K562 (cell line): ENCODE measurements around the gene NF1. TPM values are rescaled to one million over a fixed set of nuclear protein-coding genes. Genes with fewer than 3 reads are reported as not detected.

Source experiments
- ATAC-seq: fragments of 200-7000 bp; cut with Tn5 transposase; 3 replicates; pipeline ENCODE4 v1.9.1; 2020; ENCODE audit warnings: moderate library complexity
- BruUV-seq: library from RNA; stranded (reverse); fragments of 400-500 nt; replicated peaks from 2 replicates; lab custom pipeline; 2021; lab: Mats Ljungman, UMichigan
- CTCF ChIA-PET: fragments of 300-600 bp; formaldehyde crosslinking; extraction: SDS; loops from one replicate; lab custom pipeline; 2021; ENCODE audit warnings: low intra/inter-chr PET ratio; lab: Yijun Ruan, JAX
- POLR2A ChIA-PET: fragments of 300-600, 350-650 bp; sonication (Branson Sonifier 250); formaldehyde crosslinking; extraction: SDS; loops from one replicate; lab custom pipeline; 2021; ENCODE audit warnings: antibody characterized with exemption, inconsistent platforms; lab: Yijun Ruan, JAX
- DNase-seq, 4 experiments: peaks; one replicate each; pipeline versions ENCODE4 v3.0.0 to v3.0.0-alpha.2; 2011 to 2018; ENCODE audit warnings: low spot score in 3 of 4, mixed read lengths in 3 of 4; ENCODE audit errors: extremely low read depth in 1 of 4
- FAIRE-seq: peaks from 2 replicates; lab custom pipeline; 2011; peaks lifted over from hg19 to GRCh38; lab: Jason Lieb, UNC
- H2AFZ ChIP-seq: 2 replicates; pipeline ENCODE4 v1.6.0; 2011; ENCODE audit warnings: low read depth, low read length, control low read depth, inconsistent platforms
- H3K27ac ChIP-seq: fragments of 200-600 bp; 3 replicates; pipeline ENCODE4 v1.8.0; 2011; ENCODE audit warnings: low read depth, mild to moderate bottlenecking, control low read depth, inconsistent platforms, low read length, moderate library complexity, mixed read lengths; ENCODE audit errors: extremely low read depth
- H3K27me3 ChIP-seq, 2 experiments: fragments of 300-600 bp in 1 of 2; 2 replicates in 1 of 2; 3 replicates in 1 of 2; pipeline versions ENCODE4 v1.6.0 to v1.8.0; 2011; ENCODE audit warnings: inconsistent platforms in 2 of 2, low read length in 2 of 2, mild to moderate bottlenecking in 1 of 2, mixed read lengths in 1 of 2, moderate library complexity in 1 of 2; ENCODE audit not compliant: control insufficient read depth in 2 of 2, insufficient read depth in 2 of 2
- H3K36me3 ChIP-seq: fragments of 300-600 bp; 3 replicates; pipeline ENCODE4 v1.8.0; 2011; ENCODE audit warnings: mild to moderate bottlenecking, low read length, inconsistent platforms; ENCODE audit not compliant: control insufficient read depth, insufficient read depth
- H3K4me1 ChIP-seq, 2 experiments: fragments of 200-600 bp in 1 of 2; replicated peaks in 1 of 2; 2 replicates in 1 of 2; 3 replicates in 1 of 2; pipeline versions ENCODE4 v1.5.1 to v1.8.0; 2011; ENCODE audit warnings: inconsistent platforms in 2 of 2, low read length in 2 of 2, mild to moderate bottlenecking in 1 of 2, mixed read lengths in 1 of 2, moderate library complexity in 1 of 2; ENCODE audit not compliant: control insufficient read depth in 2 of 2, insufficient read depth in 2 of 2
- H3K4me2 ChIP-seq: 2 replicates; pipeline ENCODE4 v1.6.1; 2011; ENCODE audit warnings: low read length, control low read depth, inconsistent platforms, mixed read lengths; ENCODE audit not compliant: insufficient read depth
- H3K4me3 ChIP-seq: fragments of 200-600 bp; sonication (generic), shearing (Covaris generic); 2 replicates; pipeline ENCODE4 v1.5.1; 2016; ENCODE audit warnings: control low read depth, inconsistent platforms
- H3K79me2 ChIP-seq: fragments of 200-600 bp; 3 replicates; pipeline ENCODE4 v1.8.0; 2011; ENCODE audit warnings: low read length, inconsistent platforms; ENCODE audit not compliant: control insufficient read depth, insufficient read depth
- H3K9ac ChIP-seq, 2 experiments: 2 replicates each; pipeline versions ENCODE4 v1.6.0 to v1.6.1; 2011; ENCODE audit warnings: low read depth in 2 of 2, low read length in 2 of 2, control low read depth in 1 of 2, inconsistent platforms in 1 of 2, mild to moderate bottlenecking in 1 of 2, mixed read lengths in 1 of 2; ENCODE audit not compliant: insufficient read depth in 1 of 2
- H3K9me1 ChIP-seq: one replicate; pipeline ENCODE4 v1.6.0; 2011; ENCODE audit warnings: inconsistent platforms, mild to moderate bottlenecking, low read length, moderate library complexity; ENCODE audit not compliant: control insufficient read depth, insufficient read depth
- H3K9me3 ChIP-seq: replicated peaks from 2 replicates; pipeline ENCODE4 v1.5.1; 2011; ENCODE audit warnings: low read depth, low read length, inconsistent platforms; ENCODE audit not compliant: control insufficient read depth, insufficient read depth
- H4K20me1 ChIP-seq: replicated peaks from 2 replicates; pipeline ENCODE4 v1.6.1; 2011; ENCODE audit warnings: low read length, inconsistent platforms, mixed read lengths; ENCODE audit not compliant: control insufficient read depth, insufficient read depth
- BCOR ChIP-seq: fragments of 450-650 bp; IDR thresholded peaks from 2 replicates; pipeline ENCODE4 v1.6.1; 2016
- CAMTA2 ChIP-seq: fragments of 250-450 bp; sonication (Bioruptor Pico); conservative IDR thresholded peaks from 2 replicates; pipeline ENCODE4 v1.5.1; 2022
- GTF2A2 ChIP-seq: IDR thresholded peaks from 2 replicates; pipeline ENCODE4 v1.6.1; 2016; ENCODE audit warnings: mild to moderate bottlenecking, missing genetic modification characterization, missing compliant biosample characterization
- JUND ChIP-seq, 2 experiments: IDR thresholded peaks; 2 replicates in 1 of 2; 3 replicates in 1 of 2; pipeline ENCODE4 v1.6.1; 2011; ENCODE audit warnings: borderline replicate concordance in 2 of 2, low read depth in 2 of 2, low read length in 2 of 2, improper control_type of control experiment in 1 of 2, missing biosample characterization in 1 of 2, missing genetic modification characterization in 1 of 2, missing genetic modification reagents in 1 of 2
- RFX7 ChIP-seq: fragments of 250-450 bp; sonication (Bioruptor Pico); IDR thresholded peaks from 2 replicates; pipeline ENCODE4 v1.5.1; 2021; ENCODE audit warnings: mild to moderate bottlenecking
- TCF7L2 ChIP-seq: fragments of 150-350 bp; IDR thresholded peaks from 2 replicates; pipeline ENCODE4 v1.6.1; 2016; ENCODE audit warnings: low read depth, mild to moderate bottlenecking, low read length, moderate library complexity
- TRIM24 ChIP-seq, 2 experiments: fragments of 450-650 bp; IDR thresholded peaks; 2 replicates each; pipeline ENCODE4 v1.6.1; 2016
- ZNF583 ChIP-seq: fragments of 250-450 bp; sonication (Bioruptor Pico); IDR thresholded peaks from 2 replicates; pipeline ENCODE4 v1.4.0; 2020
- WGBS: fragments of 100-300 bp; shearing (Covaris generic); methylation state at CpG from one replicate; pipeline ENCODE4 v1.1.6; 2016; ENCODE audit warnings: low coverage, mixed read lengths; ENCODE audit not compliant: insufficient coverage; ENCODE audit errors: missing lambda C conversion rate; 5-methylcytosine and 5-hydroxymethylcytosine counted together
- in situ Hi-C: fragments of 300-500 bp; cut with MboI; formaldehyde crosslinking; loops from 4 replicates; pipeline ENCODE4 v1.15.0; 2018; ENCODE audit warnings: inconsistent platforms, mixed read lengths
- intact Hi-C: fragments of 100-400 bp; cut with micrococcal nuclease; formaldehyde crosslinking; loops from 2 replicates; pipeline ENCODE4 v1.14.2; 2022
- polyA plus RNA-seq, 8 experiments: library from polyadenylated mRNA; depleted of rRNA in 4 of 8; stranded (reverse) in 5 of 8; unstranded in 3 of 8; fragments of >200 nt; fragmentation: Nextera tagmentation in 2 of 8; fragmentation: Illumina TruSeq in 1 of 8; extraction: Ambion mirVana in 2 of 8; extraction: Trizol in 1 of 8; gene quantifications; 2 replicates each; pipeline versions ENCODE4 v1.2.1 to v1.2.3, GENCODE V29; 2011 to 2014; ENCODE audit warnings: inconsistent platforms in 1 of 8, missing spikeins in 1 of 8
- total RNA-seq, 7 experiments: library from RNA; depleted of rRNA in 6 of 7; stranded (reverse); fragments of >200 nt in 6 of 7; fragmentation: Illumina TruSeq in 2 of 7; extraction: Trizol in 2 of 7; gene quantifications; 2 replicates each; pipeline versions ENCODE4 v1.2.1 to v1.2.3, GENCODE V29; 2011 to 2021; ENCODE audit warnings: low replicate concordance in 1 of 7
- TF ChIP-seq, protein P1 (sequence below): sonication (generic); formaldehyde crosslinking; IDR thresholded peaks from 2 replicates; pipeline ENCODE4 v1.8.1; 2023; ENCODE audit warnings: mild to moderate bottlenecking, missing genetic modification reagents

NF1 gene
- total and polyA plus RNA-seq, 9 of the 15 experiments (the other 6 are each of a cell fraction or from before 2014, with no cell fraction given), result 3.4 to 41.9 (median 24.3) TPM

DNA sequence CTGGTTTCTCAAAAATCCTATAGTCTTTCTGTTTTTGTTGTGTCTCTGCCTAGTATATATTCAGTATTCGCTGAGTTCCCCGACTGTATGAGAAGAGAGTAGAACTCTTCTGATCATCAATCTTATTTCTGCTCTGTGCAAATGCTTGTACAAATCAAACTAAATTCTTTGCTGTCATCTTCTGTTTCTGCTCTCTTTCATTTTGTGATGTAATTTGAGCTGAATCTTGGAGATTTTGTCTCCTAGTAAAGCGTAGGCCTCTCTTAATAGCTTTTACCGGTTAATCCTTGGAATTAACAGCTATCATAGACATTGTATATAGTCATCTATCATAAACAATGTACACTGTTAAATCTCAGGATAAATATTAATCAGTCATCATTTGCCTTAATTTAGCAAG, 140.3 kb downstream of the NF1 start (continued):
- TF ChIP-seq GTF2A2 (tag) (no peak), CAMTA2 (CRISPR knock-in tag) (no peak)

DNA sequence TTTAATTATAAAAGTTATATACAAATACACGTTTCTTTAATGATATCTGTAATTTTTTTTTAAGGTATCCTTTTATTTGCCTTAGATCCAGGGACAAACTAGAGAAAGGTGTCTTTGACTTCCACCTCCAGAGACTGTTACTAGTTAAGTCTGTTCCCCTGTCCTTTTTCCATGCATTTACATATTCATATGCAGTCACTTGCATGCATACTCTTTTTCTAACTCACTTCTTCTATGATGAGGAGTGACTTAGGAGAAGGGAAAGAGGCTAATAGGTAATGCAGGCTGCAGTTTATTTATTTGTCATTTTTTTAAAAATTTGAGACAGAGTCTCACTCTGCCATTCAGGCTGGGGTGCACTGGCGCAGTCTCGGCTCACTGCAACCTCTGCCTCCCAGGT, 141.4 kb downstream of the NF1 start:
- ChIA-PET CTCF (no interaction called here), POLR2A (interaction anchor here (1.4 kb wide), 1 partner anchor 9 kb away, joined by 4 read pairs; no protein-coding TSS in a partner anchor)
- ATAC-seq (no peak), FAIRE-seq (no peak), DNase-seq (no peak)
- no peak overlapping the region for H3K9ac ChIP-seq
- no peaks in the 10 kb centered on the region for H3K79me2 ChIP-seq
- peaks cover 56% of the 10 kb centered on the region for H3K36me3 ChIP-seq
- no peak overlapping the region for H3K27ac ChIP-seq
- no peaks in the 10 kb centered on the region for H4K20me1 ChIP-seq
- WGBS, result 76% methylated on average over 3 of the region's 3 CpGs
- no peaks in the 10 kb centered on the region for H3K27me3 ChIP-seq
- H3K9me1 ChIP-seq, result no peaks in the 10 kb centered on the region
- intact Hi-C loops (no loop called here), in situ Hi-C loops (no loop called here)
- no peaks in the 10 kb centered on the region for H3K4me1 ChIP-seq
- BruUV-seq, result no TSS peak
- no peaks in the 10 kb centered on the region for H3K9me3 ChIP-seq
- no peak overlapping the region for H3K4me2 ChIP-seq
- H3K4me3 ChIP-seq, result no peak overlapping the region
- no peak overlapping the region for H2AFZ ChIP-seq
- TF ChIP-seq RFX7 (no peak), TCF7L2 (no peak), BCOR (no peak), TRIM24 (IDR thresholded peaks at IDR 0.05) (no peak), ZNF583 (CRISPR knock-in tag) (no peak), JUND (IDR thresholded peaks at IDR 0.05; ENCODE audit: borderline replicate concordance, low read depth, low read length) (no peak), JUND (tag; IDR thresholded peaks at IDR 0.05; ENCODE audit: borderline replicate concordance, low read depth, low read length) (no peak)
- TF ChIP-seq, protein P1, sequence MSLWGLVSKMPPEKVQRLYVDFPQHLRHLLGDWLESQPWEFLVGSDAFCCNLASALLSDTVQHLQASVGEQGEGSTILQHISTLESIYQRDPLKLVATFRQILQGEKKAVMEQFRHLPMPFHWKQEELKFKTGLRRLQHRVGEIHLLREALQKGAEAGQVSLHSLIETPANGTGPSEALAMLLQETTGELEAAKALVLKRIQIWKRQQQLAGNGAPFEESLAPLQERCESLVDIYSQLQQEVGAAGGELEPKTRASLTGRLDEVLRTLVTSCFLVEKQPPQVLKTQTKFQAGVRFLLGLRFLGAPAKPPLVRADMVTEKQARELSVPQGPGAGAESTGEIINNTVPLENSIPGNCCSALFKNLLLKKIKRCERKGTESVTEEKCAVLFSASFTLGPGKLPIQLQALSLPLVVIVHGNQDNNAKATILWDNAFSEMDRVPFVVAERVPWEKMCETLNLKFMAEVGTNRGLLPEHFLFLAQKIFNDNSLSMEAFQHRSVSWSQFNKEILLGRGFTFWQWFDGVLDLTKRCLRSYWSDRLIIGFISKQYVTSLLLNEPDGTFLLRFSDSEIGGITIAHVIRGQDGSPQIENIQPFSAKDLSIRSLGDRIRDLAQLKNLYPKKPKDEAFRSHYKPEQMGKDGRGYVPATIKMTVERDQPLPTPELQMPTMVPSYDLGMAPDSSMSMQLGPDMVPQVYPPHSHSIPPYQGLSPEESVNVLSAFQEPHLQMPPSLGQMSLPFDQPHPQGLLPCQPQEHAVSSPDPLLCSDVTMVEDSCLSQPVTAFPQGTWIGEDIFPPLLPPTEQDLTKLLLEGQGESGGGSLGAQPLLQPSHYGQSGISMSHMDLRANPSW (CRISPR knock-in tag), result no peak
